NCI-H128 (cell line): ENCODE data around the gene FASLG.
"Not testable (repeated sequence)": the region's sequence is repeated elsewhere in the genome, so short reads cannot be mapped to it uniquely, and the experiment has no call there.

Source experiments
- DNase-seq: peaks from one replicate; lab custom pipeline; 2025; ENCODE audit not compliant: unreplicated experiment; lab: John Stamatoyannopoulos, UW

The FASLG gene, protein sequence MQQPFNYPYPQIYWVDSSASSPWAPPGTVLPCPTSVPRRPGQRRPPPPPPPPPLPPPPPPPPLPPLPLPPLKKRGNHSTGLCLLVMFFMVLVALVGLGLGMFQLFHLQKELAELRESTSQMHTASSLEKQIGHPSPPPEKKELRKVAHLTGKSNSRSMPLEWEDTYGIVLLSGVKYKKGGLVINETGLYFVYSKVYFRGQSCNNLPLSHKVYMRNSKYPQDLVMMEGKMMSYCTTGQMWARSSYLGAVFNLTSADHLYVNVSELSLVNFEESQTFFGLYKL

DNA sequence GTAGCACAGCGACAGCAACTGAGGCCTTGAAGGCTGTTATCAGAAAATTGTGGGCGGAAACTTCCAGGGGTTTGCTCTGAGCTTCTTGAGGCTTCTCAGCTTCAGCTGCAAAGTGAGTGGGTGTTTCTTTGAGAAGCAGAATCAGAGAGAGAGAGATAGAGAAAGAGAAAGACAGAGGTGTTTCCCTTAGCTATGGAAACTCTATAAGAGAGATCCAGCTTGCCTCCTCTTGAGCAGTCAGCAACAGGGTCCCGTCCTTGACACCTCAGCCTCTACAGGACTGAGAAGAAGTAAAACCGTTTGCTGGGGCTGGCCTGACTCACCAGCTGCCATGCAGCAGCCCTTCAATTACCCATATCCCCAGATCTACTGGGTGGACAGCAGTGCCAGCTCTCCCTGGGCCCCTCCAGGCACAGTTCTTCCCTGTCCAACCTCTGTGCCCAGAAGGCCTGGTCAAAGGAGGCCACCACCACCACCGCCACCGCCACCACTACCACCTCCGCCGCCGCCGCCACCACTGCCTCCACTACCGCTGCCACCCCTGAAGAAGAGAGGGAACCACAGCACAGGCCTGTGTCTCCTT is at the start of gene FASLG:
TSS of gene FASLG (plus strand) at position 233 of the 583 bp plus-strand sequence. CDS start at position 332, 99 bp downstream.
- DNase-seq, result no peak

DNA sequence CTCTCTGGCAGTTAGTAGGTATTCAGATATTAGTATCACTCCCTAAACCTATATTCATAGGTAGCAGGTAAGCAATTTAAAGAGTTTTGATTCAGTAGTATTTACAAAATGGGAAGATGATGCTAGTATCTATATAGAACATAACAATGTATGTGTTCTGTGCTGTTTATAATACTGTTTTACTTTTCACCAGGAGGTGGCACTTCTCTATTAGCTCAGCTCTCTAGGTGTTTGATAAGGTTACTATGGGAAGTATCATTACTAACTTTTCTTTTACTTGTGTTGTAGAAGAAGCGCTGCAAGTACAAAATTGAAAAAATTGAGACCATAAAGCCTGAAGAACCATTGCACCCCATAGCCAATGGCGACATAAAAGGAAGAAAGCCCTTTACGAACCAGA is 49.4 kb upstream of the FASLG start:
- DNase-seq, result no peak

DNA sequence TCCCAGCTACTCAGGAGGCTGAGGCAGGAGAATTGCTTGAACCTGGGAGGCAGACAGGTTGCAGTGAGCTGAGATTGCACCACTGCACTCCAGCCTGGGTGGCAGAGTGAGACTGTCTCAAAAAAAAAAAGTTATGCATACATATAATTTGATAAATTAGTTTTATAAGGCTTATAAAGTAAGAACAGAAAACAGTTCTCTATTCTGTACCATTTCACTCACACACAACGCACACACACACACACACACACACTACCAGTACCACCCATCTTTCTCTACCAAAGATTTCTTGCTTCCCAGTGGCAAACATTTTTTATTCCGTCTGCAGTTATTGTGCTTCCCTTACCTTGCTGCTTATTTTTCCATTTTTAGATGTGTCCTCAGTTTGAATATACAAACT is 46.4 kb upstream of the FASLG start:
- DNase-seq, result no peak

DNA sequence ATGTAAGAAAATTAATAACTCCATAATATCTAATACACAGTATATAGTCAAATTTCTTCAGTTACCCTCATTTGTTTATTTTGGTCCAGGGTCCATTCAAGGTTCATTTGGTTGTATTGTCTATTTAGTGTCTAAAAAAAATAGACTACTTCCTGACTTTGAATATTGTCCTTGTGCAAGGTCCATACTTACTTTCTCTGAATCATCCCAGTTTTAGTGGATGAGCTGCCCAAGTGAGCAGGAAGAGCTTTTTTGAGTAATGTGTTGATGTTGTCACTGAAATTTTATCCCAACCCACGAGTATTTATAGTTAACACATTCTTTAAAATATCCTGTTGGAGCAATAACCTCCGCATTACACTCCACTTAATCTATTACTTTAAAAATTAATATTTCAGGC is 45.6 kb upstream of the FASLG start:
- no peak for DNase-seq

DNA sequence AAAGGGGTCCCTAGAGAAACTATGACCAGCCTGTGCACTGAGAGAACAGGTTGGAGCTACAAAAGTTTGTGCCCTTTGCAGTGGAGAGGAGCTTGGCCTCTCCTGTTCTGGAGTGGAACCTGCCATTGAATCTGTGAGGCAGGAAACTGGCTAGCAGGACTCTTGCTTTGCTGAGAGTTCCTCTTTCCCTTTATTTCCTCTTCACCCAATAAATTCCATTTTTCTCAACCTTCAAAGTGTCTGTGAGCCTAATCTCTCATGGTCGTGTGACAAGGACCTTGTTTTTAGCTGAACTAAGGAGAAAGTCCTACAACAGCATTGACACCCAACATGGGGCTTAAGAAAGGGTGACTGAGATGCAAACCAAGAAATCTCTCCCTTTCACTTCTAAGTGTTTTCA is 42.7 kb upstream of the FASLG start:
- DNase-seq, result no peak

DNA sequence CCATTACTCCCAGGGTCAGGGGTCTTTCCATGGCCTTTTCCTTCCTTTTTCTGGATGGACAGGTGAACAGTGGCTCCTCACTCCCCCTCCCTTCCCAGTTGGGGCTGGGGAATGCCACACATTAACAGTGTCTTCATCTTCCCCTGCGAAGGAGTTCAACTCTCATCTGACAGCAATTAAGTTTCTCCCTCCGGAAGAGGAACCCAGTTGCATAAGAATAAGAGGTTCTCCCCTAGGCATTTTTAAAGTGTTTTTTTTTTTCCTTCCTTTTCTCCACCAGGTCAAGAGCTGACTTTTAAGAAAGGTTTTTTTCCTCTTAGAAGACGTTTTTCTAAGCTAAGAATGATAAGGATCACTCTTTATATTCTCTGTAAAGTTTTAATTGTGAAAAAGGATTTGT is 42.3 kb upstream of the FASLG start:
- no peak for DNase-seq

DNA sequence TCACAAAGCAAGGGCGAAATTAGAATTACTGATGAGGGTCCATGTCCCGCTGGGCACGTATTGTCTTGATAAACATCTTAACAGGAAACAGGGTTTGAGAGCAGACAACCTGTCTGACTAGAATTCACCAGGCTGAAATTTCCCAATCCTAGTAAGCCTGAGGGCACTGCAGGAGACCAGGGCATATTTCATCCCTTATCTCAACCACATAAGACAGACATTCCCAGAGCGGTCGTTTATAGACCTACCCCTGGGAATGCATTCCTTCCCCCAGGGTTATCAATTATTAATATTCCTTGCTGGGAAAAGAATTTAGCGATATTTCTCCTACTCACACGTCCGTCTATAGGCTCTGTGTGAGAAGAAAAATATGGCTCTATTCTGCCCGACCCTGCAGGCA is 38.3 kb upstream of the FASLG start:
- DNase-seq, result not testable (repeated sequence)

DNA sequence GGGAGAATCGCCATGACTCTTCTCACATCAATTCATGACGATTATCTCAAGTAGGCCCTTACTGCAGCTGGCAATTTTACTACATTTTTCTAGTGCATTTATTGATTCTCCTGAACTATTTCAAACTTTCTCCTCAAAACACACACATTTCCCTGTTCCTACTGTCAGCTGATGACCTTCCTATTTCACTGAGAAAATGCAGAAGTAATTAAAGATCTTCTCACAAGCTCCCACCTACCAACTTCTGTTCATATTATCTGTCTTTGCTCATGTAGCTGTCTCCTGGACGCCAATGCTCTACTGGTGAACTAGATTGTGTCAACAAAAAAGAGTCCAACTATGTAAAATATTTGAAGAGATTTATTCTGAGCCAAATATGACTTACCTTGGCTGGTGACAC is 36.4 kb upstream of the FASLG start:
- DNase-seq, result no peak

DNA sequence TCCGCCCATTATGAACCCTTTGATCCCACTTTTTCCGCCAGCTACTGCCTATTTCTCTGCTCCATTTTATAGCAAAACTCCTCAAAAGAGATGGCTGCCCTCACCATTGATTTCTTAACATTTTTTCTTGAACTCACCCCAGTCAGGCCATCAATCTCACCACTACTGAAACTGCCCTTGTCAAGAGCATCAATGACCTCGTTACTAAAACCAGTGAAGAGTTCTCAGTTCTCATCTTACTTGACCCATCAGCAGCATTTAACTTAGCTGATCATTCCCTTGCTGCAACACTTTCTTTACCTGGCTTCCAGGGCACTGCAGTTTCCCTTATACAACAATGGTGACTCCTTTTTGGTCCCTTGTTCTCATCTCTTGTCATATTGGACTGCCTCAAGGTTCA is 35.2 kb upstream of the FASLG start:
- DNase-seq, result no peak

DNA sequence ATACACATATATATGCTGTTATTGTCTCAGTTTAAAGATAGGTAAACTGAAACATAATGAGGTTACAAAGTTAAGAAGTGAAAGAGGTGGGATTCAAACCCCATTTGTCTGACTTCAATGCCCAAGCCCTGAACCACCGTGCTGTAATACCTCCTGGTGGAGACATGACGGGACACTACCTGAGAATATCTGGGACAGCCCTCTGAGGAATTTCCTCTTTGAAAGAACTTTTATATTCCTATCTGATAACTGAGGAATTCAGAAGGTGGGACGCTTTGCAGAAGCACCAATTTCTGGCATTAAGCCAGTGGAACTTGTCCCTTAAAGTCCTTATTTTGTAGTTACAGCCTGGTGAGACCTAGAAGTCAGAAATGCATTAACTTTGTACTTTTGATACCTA is 32.1 kb upstream of the FASLG start:
- no peak for DNase-seq

DNA sequence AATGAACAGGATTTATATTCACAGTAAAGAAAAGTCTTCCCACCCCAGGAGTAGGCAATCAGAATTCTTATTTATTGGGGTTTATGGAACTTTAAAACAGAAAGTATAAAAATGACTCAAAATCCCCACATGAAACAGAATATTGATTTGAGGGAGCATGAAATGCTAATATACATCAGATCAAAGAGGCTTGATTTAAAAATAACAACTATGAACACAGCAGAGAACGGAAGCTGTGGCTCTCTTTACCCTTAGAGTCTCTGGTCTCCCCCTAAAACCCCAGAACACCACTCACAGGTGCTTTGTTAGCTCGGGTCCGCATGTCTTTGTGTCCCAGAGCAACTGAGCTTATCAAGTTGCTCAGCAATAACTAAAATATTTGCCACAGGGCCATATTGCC is 31.2 kb upstream of the FASLG start:
- no peak for DNase-seq

DNA sequence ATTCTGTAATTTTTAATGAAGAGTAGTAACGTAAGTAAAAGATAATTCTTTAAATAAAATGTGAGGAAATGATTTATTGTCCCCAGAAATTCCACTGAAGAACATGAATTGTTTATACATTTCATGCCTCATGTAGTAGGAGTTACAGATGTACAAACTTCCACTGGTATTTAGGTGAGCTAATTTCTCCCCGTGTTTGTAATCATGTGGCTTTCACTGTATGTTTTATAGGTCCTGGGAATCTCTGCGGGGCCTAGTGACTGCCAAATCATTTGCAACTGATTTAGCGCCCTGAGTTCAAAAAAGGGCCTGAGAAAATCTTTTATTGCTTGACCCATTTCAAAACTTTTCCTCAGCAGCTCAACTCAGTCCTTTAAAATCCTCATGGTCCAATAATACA is 30.5 kb upstream of the FASLG start:
- DNase-seq, result no peak

DNA sequence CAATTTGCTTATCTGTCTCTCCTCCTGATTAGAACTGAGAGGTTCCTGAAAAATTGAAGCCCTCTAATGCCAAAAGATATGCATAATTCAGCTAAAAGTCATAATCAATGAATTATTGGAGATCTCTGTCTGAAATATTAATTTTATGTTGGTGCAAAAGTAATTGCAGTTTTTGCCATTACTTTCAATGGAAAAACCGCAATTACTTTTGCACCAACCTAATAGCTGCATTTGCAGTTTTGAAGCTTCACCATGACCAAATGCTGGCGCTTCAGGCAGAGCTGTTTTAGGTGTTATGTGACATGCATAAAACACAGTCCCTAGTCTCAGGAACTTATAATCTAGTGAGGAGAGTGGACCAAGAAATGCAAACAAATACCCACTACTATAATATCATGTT is 29.7 kb upstream of the FASLG start:
- no peak for DNase-seq

DNA sequence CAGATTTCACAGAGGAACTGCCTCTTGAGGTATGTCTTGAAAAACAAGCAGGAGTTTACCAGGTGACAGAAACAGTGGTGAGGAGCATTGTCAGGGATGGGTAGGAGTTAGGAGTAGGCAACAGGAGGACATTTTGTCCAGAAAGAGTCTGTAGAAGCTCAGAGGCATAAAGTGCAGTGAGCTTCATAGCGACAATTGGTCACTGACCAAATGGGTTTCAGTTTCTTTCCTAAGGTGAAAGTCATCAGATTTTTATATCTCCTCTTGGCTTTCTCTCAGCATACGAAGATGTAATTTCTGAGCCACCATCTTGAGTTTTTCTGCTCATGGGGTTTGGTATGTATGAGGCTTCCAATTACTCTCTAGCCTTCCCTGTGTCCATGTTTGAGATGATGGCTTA is 29.3 kb upstream of the FASLG start:
- DNase-seq, result no peak

DNA sequence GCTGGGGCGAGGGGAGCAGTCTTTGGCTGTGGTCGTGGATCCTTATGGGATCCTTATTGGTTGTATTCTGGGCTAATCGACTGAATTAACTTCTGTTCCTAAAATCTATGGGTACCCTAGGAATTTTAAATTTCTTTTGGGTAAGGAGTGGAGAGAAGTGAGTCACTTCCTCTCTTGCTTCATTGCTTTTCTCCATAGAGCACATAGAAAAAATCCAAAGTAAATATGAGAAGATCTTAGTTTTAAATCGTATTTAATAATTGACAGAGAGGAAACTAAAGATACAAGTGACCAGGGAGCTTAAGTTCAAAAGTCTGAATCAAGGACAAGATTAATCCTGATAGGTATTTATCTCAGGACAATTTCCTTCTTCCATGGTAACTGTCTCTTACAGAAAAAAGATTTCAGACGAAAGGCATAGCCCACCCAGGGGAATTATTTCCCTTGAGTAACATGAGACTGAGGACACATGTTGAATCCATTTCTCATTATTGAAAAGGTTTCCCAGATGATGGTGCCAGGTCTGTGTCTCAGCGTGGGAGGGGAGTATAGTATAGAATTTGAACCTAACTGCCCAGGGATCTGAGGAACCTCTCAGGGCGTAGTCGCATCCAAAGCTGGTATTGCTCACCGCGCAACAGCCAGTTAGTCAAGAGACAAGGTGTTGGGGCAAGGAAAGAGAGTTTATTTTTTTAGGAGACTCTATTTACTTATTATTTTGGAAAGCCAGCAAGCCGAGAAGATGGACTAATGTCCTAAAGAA is 28.7 kb upstream of the FASLG start:
- no peak for DNase-seq

DNA sequence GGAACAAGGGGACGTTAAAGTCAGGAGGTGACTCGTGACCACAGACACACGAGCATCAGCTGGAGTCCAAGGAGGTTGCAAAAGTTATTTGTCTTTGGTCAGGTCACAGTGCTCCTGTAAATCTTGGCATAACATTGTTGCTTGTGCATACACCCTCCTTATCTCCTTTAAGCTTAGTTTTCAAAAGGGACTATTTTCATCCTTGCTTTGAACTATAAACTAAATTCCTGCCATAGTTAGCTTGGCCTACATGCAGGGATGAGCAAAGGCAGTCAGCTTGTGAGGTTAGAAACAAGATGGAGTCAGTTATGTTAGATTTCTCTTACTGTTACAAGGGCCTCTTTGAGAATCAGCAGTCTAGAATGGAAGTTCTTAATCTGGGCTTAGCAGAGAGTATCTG is 28.0 kb upstream of the FASLG start:
- DNase-seq, result no peak

DNA sequence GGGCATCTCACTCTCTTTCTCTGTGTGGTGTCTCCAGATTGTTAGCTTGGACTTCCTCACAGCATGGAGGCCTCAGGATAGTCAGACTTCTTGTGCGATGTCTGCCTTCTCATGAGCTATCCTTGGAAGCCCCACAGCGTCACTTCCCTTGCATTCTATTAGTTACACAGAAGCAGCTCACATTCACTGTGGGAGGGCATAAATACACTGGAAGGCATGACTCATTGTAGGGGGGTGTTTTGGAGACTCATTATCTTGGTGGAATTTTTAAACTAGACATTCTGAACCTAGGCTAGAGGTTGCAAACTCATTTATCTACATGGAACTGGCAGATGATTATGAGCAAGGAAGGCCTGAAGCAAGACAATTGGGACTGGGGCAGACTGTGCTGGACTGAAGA is 21.4 kb upstream of the FASLG start:
- DNase-seq, result no peak

DNA sequence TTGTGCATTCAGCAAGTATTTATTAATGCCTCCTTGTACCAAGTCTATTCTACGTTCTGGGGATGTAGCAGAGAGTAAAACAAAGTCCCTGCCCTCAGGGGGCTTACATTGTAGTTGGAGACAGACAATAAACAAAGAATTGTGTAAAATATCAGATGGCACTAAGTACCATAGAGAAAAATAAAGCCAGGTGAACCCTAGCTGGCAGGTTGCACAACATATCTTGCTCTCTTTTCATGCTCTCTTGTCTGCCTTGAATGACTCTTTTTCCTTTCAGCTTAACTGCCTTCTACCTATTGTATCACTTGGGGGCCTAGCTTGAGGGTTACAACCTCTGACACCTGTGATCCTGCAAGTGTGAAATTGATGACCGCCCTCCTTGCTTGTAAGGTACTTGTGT is 20.7 kb upstream of the FASLG start:
- DNase-seq, result no peak

DNA sequence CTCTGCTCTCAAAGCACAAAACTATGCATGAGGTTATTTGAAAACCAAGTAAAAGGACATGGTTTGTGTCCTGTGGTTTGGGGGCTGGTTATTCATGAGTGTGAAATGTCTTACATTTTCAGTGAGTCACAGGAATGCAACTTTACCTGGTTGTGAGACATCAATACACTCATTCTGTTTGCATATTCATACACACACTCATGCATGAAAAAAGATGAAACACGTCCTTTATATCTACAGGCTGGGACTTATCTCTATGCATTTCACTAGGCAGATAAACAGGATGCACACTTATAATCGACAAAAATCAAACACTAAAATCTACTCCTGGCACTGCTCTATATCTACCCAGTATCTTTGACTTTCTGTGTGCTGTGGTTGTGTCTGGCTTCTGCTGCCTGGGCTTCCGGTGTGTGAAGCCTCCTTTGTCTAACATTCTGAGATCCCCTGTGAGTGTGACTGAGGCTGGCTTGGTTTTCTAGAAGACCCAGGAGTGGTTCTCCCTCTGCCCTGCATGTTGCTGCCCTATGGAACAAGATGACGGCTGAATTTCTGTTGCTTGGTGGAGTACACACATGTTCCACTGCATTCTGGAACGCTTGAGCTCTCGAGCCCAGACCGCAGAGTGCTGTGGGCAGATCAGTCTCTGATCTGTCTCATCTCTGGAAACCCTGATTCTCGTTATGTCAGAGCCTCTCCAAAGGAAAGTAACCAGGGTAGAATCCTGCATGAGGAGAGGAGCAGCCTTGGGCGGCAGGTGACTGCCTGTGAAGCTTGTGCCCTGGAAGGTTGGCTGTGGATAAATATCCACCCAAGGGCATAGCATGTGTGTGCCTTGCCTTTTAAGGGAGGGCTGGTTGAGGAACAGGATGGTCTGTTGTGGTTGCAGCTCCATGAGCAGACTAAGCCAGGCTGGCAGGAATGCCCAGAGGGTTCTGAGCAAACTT is 19.7 kb upstream of the FASLG start:
- DNase-seq, result no peak

DNA sequence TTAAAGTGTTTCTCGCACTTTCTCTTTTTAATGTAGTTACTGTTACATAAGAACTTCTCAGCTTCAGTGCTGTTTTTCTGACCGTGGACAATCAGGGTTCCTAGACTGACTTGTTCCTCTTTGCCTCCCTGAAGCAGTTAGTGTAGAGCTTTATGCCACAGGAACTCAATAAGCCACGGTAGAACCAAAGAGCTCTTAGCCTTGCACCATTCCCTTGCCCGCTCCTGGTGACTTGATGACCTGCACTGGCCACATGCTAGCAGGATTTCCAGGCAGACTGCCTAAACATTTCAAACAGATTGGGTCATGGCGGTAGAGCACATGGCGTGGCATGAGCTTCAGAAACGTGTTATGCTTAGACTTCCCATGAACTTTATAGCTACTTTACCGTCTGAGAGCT is 18.8 kb upstream of the FASLG start:
- no peak for DNase-seq

DNA sequence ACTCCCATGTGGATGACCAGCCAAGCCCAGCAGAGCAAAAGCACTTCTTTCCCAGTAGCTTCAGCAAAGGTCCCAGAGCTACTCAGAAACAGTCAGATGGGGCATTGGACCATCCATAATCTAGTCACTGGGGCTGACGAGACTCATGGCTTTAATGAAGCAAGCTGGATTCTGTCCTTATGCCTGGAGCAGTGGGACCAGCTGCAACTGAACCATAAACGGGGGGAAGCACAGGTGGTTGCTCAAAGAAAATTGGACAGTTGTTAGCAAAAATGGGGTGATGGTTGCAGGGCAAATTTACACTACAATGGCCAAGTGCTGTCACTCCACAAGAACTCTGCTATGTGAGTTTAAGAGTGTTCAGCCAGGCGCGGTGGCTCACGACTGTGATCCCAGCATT is 17.4 kb upstream of the FASLG start:
- no peak for DNase-seq
